Activated naive CD8-positive, alpha-beta T cell treated with anti-CD3 and anti-CD28 coated beads, Interleukin-2, amount 50 U/mL, for 24 hours (primary cell): ENCODE measurements around the gene ZNF185.
"Not testable (repeated sequence)": the region's sequence is repeated elsewhere in the genome, so short reads cannot be mapped to it uniquely, and the experiment has no call there.

Experiments
- ATAC-seq: fragments of 150-1000 bp; cut with Tn5 transposase; one replicate; pipeline ENCODE4 v1.10.0; 2021
- DNase-seq: peaks from one replicate; pipeline ENCODE4 v3.0.0; 2021
- H3K27ac Mint-ChIP-seq: one replicate; pipeline ENCODE4 v1.8.0; 2021; ENCODE audit warnings: mild to moderate bottlenecking, mixed read lengths
- H3K27me3 Mint-ChIP-seq: one replicate; pipeline ENCODE4 v1.8.0; 2021; ENCODE audit warnings: mixed read lengths
- H3K36me3 Mint-ChIP-seq: one replicate; pipeline ENCODE4 v1.8.0; 2021; ENCODE audit warnings: low read depth, mixed read lengths
- H3K4me1 Mint-ChIP-seq: one replicate; pipeline ENCODE4 v1.8.0; 2021; ENCODE audit warnings: mixed read lengths
- H3K4me3 Mint-ChIP-seq: one replicate; pipeline ENCODE4 v1.8.0; 2021; ENCODE audit warnings: mild to moderate bottlenecking, moderate library complexity, mixed read lengths
- H3K9me3 Mint-ChIP-seq: one replicate; pipeline ENCODE4 v1.8.0; 2021; ENCODE audit warnings: mixed read lengths

The ZNF185 gene

GRCh38 chrX:152902502-152902820 lies 4.6 kb downstream of the ZNF185 start:
- Mint-ChIP-seq H3K27me3 (peaks cover 7% of the 10 kb centered on the region), H3K4me3 (no peak overlapping the region), H3K9me3 (no peaks in the 10 kb centered on the region), H3K36me3 (no peaks in the 10 kb centered on the region), H3K4me1 (peaks cover 2% of the 10 kb centered on the region), H3K27ac (no peak overlapping the region)
- DNase-seq (no peak), ATAC-seq (no peak)

GRCh38 chrX:152903589-152903988 lies 5.7 kb downstream of the ZNF185 start:
- Mint-ChIP-seq H3K4me1 (peaks cover 2% of the 10 kb centered on the region), H3K4me3 (no peak overlapping the region), H3K27me3 (peaks cover 3% of the 10 kb centered on the region), H3K27ac (no peak overlapping the region), H3K9me3 (no peaks in the 10 kb centered on the region), H3K36me3 (no peaks in the 10 kb centered on the region)
- no peak for DNase-seq
- no peak for ATAC-seq

DNA sequence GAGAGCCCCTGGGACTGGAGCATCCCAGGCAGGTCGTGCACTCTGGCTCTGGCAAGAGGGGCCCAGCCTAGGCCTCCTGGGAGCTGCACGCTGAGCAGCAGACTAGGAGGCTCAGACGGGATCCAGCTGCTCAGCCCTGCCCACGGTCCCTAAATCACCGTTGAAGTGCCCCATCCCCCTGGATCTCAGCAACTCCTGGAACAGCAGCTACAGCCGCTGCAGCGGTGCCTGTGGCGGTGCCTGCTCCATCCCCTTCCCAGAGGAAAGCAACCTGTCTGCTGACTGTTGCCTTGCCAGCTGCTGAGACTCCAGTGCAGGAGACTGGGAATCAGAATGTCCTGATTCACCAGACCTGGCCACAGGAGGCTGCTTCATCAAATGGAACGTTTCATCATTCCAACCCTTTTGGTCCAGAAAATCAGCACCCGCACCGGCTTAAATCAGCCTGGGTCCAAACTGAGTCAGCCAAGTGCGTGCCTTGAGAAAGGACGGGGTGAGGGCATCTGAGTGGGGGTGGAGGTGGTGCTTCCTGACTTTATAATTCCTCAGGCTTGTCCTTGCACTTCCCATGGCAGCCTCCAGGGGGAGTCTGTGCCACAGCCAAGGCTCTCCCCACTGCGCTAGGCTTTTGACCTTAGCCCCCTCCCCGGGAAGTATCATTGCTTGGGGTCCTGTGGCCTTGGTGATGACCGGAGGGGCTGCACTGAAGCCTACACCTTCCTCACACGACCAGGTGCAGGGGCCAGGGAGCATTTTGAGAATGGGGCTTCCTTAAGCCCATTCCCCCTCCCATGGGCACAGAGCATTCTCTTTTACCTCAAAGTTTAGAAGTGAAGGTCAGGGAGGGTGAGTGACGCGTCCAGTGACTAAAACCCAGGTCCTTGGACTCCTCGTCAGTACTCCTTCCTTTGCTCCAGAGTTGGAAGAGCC lies 6.5 kb downstream of the ZNF185 start:
- no peaks in the 10 kb centered on the region for H3K27me3 Mint-ChIP-seq
- H3K27ac Mint-ChIP-seq = no peak overlapping the region
- no peaks in the 10 kb centered on the region for H3K9me3 Mint-ChIP-seq
- ATAC-seq (peak; percentile 56), DNase-seq (peak; percentile 45)
- peaks cover 2% of the 10 kb centered on the region for H3K4me1 Mint-ChIP-seq
- no peak overlapping the region for H3K4me3 Mint-ChIP-seq
- H3K36me3 Mint-ChIP-seq = no peaks in the 10 kb centered on the region

- Mint-ChIP-seq H3K27me3 (no peaks in the 10 kb centered on the region), H3K4me3 (no peak overlapping the region), H3K36me3 (no peaks in the 10 kb centered on the region), H3K9me3 (no peaks in the 10 kb centered on the region), H3K27ac (no peak overlapping the region), H3K4me1 (peaks cover 2% of the 10 kb centered on the region)
- ATAC-seq = no peak
- DNase-seq = no peak
These were observed 7.2 kb downstream of the ZNF185 start for GRCh38 chrX:152905081-152905420.

DNA sequence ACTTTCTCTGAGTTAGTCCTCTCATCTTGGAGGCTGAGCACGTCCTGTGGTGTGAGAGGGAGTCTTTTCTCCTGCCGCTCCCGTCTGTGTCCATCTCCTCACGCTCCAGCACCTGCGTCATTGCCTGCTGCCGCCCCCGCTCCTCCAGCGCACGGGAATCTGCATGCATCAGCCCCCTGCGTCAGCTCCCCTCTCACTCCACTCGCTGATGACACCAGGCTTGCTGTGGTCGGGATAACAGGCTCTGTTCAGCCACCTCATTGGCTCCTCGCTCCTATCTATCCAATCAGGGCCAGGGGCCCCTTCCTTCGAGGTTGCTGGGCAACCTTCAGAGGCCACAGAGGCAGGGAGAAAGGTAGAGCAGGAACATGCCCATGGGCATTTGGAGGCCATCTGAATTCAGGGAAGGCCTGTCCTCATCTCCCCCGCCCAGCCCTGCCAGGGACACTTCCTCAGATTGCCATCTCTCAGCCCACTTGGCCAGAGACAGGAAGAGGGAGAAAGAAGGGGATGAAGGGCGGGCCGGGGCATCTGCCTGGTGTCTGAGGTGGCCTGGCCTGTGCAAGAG lies 9.3 kb downstream of the ZNF185 start:
- no peaks in the 10 kb centered on the region for H3K36me3 Mint-ChIP-seq
- no peaks in the 10 kb centered on the region for H3K27me3 Mint-ChIP-seq
- no peak overlapping the region for H3K4me3 Mint-ChIP-seq
- DNase-seq = no peak
- peaks cover 2% of the 10 kb centered on the region for H3K4me1 Mint-ChIP-seq
- no peaks in the 10 kb centered on the region for H3K9me3 Mint-ChIP-seq
- no peak overlapping the region for H3K27ac Mint-ChIP-seq
- no peak for ATAC-seq

DNA sequence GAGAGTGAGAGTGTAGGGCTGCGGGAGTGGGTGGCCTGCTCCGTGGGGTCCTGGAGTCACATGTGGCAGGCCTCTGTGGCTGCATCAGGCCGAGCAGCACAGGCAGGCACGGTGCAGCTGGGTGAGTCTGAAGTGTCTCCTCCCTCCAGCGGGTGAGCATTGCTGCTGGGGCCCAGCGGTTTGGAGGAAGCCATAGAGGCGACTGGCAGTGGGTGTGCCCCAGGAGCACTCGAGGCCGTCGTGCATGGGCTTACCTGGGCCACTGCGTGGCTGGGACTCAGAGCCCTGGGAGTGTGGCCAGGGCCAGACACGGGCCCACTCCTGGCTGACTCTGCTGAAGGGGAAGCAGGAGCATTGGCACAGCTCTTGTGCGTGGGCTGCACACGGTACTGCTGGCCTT lies 10.6 kb downstream of the ZNF185 start:
- H3K4me1 Mint-ChIP-seq = peaks cover 2% of the 10 kb centered on the region
- H3K27ac Mint-ChIP-seq = no peak overlapping the region
- H3K27me3 Mint-ChIP-seq = no peaks in the 10 kb centered on the region
- no peaks in the 10 kb centered on the region for H3K9me3 Mint-ChIP-seq
- H3K4me3 Mint-ChIP-seq = no peak overlapping the region
- DNase-seq = no peak
- H3K36me3 Mint-ChIP-seq = no peaks in the 10 kb centered on the region
- ATAC-seq = no peak

GRCh38 chrX:152910018-152910417 lies 12.2 kb downstream of the ZNF185 start:
- not testable (repeated sequence) for H3K4me3 Mint-ChIP-seq, H3K9me3 Mint-ChIP-seq, H3K36me3 Mint-ChIP-seq, H3K27me3 Mint-ChIP-seq, H3K4me1 Mint-ChIP-seq, DNase-seq, H3K27ac Mint-ChIP-seq, ATAC-seq

- Mint-ChIP-seq H3K27ac (no peak overlapping the region), H3K4me3 (no peak overlapping the region), H3K27me3 (no peaks in the 10 kb centered on the region), H3K36me3 (no peaks in the 10 kb centered on the region), H3K4me1 (peaks cover under 1% of the 10 kb centered on the region), H3K9me3 (no peaks in the 10 kb centered on the region)
- DNase-seq (no peak), ATAC-seq (no peak)
These were observed 14.2 kb downstream of the ZNF185 start for GRCh38 chrX:152912106-152912505.

DNA sequence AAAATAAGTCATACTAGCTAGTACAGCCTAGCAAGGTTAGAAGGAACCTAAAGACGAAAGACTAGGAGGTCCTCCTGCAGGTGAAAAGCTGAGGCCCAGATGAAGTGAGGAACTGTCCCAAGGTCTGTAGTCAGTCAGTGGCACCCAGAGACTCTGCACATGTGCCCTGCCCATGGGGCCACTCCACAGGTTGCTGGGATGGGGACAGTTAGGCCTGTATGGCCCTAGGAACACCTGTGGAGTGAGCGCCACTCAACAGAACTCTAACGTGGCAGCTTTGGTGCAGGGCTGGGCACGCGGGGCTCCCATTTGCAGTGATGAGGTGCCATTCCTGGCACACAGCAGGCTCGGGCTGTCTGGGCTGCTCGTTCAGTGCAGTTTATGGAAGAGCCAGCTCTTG lies 14.8 kb downstream of the ZNF185 start:
- no peaks in the 10 kb centered on the region for H3K9me3 Mint-ChIP-seq
- H3K27me3 Mint-ChIP-seq = no peaks in the 10 kb centered on the region
- H3K4me1 Mint-ChIP-seq = no peaks in the 10 kb centered on the region
- DNase-seq = no peak
- no peak overlapping the region for H3K27ac Mint-ChIP-seq
- H3K36me3 Mint-ChIP-seq = no peaks in the 10 kb centered on the region
- ATAC-seq = no peak
- H3K4me3 Mint-ChIP-seq = no peak overlapping the region

GRCh38 chrX:152913346-152913745 lies 15.5 kb downstream of the ZNF185 start:
- Mint-ChIP-seq H3K27ac (no peak overlapping the region), H3K4me3 (no peak overlapping the region), H3K27me3 (no peaks in the 10 kb centered on the region), H3K36me3 (no peaks in the 10 kb centered on the region), H3K9me3 (no peaks in the 10 kb centered on the region), H3K4me1 (no peaks in the 10 kb centered on the region)
- no peak for ATAC-seq
- DNase-seq = no peak

GRCh38 chrX:152913910-152914309 lies 16.0 kb downstream of the ZNF185 start:
- no peak overlapping the region for H3K4me3 Mint-ChIP-seq
- H3K27me3 Mint-ChIP-seq = no peaks in the 10 kb centered on the region
- H3K4me1 Mint-ChIP-seq = no peaks in the 10 kb centered on the region
- no peaks in the 10 kb centered on the region for H3K36me3 Mint-ChIP-seq
- H3K27ac Mint-ChIP-seq = no peak overlapping the region
- no peaks in the 10 kb centered on the region for H3K9me3 Mint-ChIP-seq
- DNase-seq (no peak), ATAC-seq (no peak)

- DNase-seq = peak; percentile 7
- no peak overlapping the region for H3K27ac Mint-ChIP-seq
- no peaks in the 10 kb centered on the region for H3K36me3 Mint-ChIP-seq
- H3K27me3 Mint-ChIP-seq = no peaks in the 10 kb centered on the region
- no peaks in the 10 kb centered on the region for H3K9me3 Mint-ChIP-seq
- no peaks in the 10 kb centered on the region for H3K4me1 Mint-ChIP-seq
- ATAC-seq = peak; percentile 41
- no peak overlapping the region for H3K4me3 Mint-ChIP-seq
These were observed 17.8 kb downstream of the ZNF185 start for GRCh38 chrX:152915541-152916241.

GRCh38 chrX:152917656-152918579 lies 20.1 kb downstream of the ZNF185 start:
- H3K36me3 Mint-ChIP-seq = no peaks in the 10 kb centered on the region
- H3K9me3 Mint-ChIP-seq = no peaks in the 10 kb centered on the region
- ATAC-seq (no peak), DNase-seq (no peak)
- no peak overlapping the region for H3K27ac Mint-ChIP-seq
- no peaks in the 10 kb centered on the region for H3K27me3 Mint-ChIP-seq
- no peak overlapping the region for H3K4me3 Mint-ChIP-seq
- no peaks in the 10 kb centered on the region for H3K4me1 Mint-ChIP-seq

DNA sequence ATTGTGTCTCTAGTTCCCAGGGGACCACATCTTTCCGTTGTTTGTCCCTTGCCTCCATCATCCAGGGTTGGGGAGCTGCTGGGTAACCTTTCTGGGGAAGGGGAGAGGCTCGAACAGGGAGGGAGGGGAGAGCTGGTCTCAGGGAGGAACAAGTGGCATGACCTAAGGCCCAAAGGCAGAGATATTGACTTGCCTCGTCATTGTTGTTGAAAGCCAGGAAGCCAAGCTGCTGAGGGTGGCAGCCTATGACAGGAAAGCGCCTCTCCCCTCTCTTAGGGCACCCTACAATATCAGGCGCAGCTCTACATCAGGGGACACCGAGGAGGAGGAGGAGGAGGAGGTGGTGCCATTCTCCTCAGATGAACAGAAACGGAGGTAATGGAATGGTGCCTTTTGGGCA lies 20.8 kb downstream of the ZNF185 start:
- Mint-ChIP-seq H3K9me3 (no peaks in the 10 kb centered on the region), H3K4me3 (no peak overlapping the region), H3K4me1 (peaks cover 4% of the 10 kb centered on the region), H3K27me3 (no peaks in the 10 kb centered on the region), H3K36me3 (no peaks in the 10 kb centered on the region), H3K27ac (no peak overlapping the region)
- DNase-seq = no peak
- ATAC-seq = no peak
